Endothelial cell (in vitro differentiated cells): Measurements from ENCODE around the gene MUS81. TPM values are rescaled to one million over a fixed set of nuclear protein-coding genes. Genes with fewer than 3 reads are reported as not detected.

Experiments used
- total RNA-seq: library from RNA; stranded (reverse); fragmentation: NEBNext Ultra II Directional; extraction: Animal tissue kit (Norgen Biotek cat#: 25700); gene quantifications from one replicate; pipeline ENCODE4 v1.2.1, GENCODE V29; 2021; ENCODE audit not compliant: unreplicated experiment

Gene MUS81
- total RNA-seq, 1 donor from 2014 or later, result 73.8 TPM

Other genes starting within 250 kb of the MUS81 start
- 238 TPM for gene MAP3K11, start 246.2 kb upstream of the MUS81 start, total RNA-seq
- 76.1 TPM for gene PCNX3, start 244.7 kb upstream of the MUS81 start, total RNA-seq
- 267 TPM for gene SIPA1, start 222.3 kb upstream of the MUS81 start, total RNA-seq
- 62.6 TPM for gene RELA, start 197.5 kb upstream of the MUS81 start, total RNA-seq
- 28.2 TPM for gene KAT5, start 148.2 kb upstream of the MUS81 start, total RNA-seq
- 38.6 TPM for gene RNASEH2C, start 139.6 kb upstream of the MUS81 start, total RNA-seq
- 3.4 TPM for gene AP5B1, start 79.5 kb upstream of the MUS81 start, total RNA-seq
- not detected for gene OVOL1, start 73.4 kb upstream of the MUS81 start, total RNA-seq
- 1.2 TPM for gene SNX32, start 26.5 kb upstream of the MUS81 start, total RNA-seq
- gene CFL1, start 2.3 kb upstream of the MUS81 start, total RNA-seq, result 1,740 TPM
- gene EFEMP2, start 12.4 kb downstream of the MUS81 start, total RNA-seq, result 248 TPM
- not detected for gene CTSW, start 19.4 kb downstream of the MUS81 start, total RNA-seq
- gene FIBP, start 28.0 kb downstream of the MUS81 start, total RNA-seq, result 75.6 TPM
- 90.7 TPM for gene CCDC85B, start 30.2 kb downstream of the MUS81 start, total RNA-seq
- gene FOSL1, start 40.0 kb downstream of the MUS81 start, total RNA-seq, result 1.3 TPM
- 31.1 TPM for gene C11orf68, start 58.6 kb downstream of the MUS81 start, total RNA-seq
- 79.6 TPM for gene DRAP1, start 59.0 kb downstream of the MUS81 start, total RNA-seq
- not detected for gene TSGA10IP, start 85.0 kb downstream of the MUS81 start, total RNA-seq
- gene SART1, start 101.3 kb downstream of the MUS81 start, total RNA-seq, result 46.5 TPM
- 34.9 TPM for gene EIF1AD, start 141.7 kb downstream of the MUS81 start, total RNA-seq
- 163 TPM for gene BANF1, start 142.1 kb downstream of the MUS81 start, total RNA-seq
- gene CST6, start 151.6 kb downstream of the MUS81 start, total RNA-seq, result not detected
- not detected for gene CATSPER1, start 166.0 kb downstream of the MUS81 start, total RNA-seq
- gene GAL3ST3, start 188.7 kb downstream of the MUS81 start, total RNA-seq, result 0.87 TPM
- 174 TPM for gene SF3B2, start 191.9 kb downstream of the MUS81 start, total RNA-seq
- 114 TPM for gene PACS1, start 209.8 kb downstream of the MUS81 start, total RNA-seq